Fibroblast of skin of abdomen (primary cell): ENCODE data around the gene CDK18.

Experiments used
- DNase-seq: peaks from one replicate; pipeline ENCODE4 v3.0.0-alpha.2; 2013

Gene CDK18

GRCh38 chr1:205505791-205506190, 1.3 kb downstream of the CDK18 start:
- DNase-seq, result peak; percentile 12

GRCh38 chr1:205506409-205507200, 2.1 kb downstream of the CDK18 start:
- DNase-seq, result no peak

GRCh38 chr1:205508227-205508714, 3.8 kb downstream of the CDK18 start:
- DNase-seq, result no peak

- no peak for DNase-seq
Measured at GRCh38 chr1:205510308-205510950, 6.0 kb downstream of the CDK18 start.

GRCh38 chr1:205510951-205511330, 6.5 kb downstream of the CDK18 start:
- DNase-seq, result no peak

GRCh38 chr1:205512059-205513045, 7.9 kb downstream of the CDK18 start:
- DNase-seq, result no peak

GRCh38 chr1:205513774-205514173, 9.3 kb downstream of the CDK18 start:
- no peak for DNase-seq

- DNase-seq, result no peak
Measured at GRCh38 chr1:205514211-205515142, 10.0 kb downstream of the CDK18 start.

GRCh38 chr1:205515781-205516253, 11.3 kb downstream of the CDK18 start:
- DNase-seq, result no peak

- no peak for DNase-seq
Measured at GRCh38 chr1:205516362-205516761, 11.9 kb downstream of the CDK18 start.

- DNase-seq, result no peak
Measured at GRCh38 chr1:205517288-205517687, 12.8 kb downstream of the CDK18 start.

- no peak for DNase-seq
Measured at GRCh38 chr1:205517763-205518162, 13.3 kb downstream of the CDK18 start.

- no peak for DNase-seq
Measured at GRCh38 chr1:205518661-205519540, 14.4 kb downstream of the CDK18 start.

- no peak for DNase-seq
Measured at GRCh38 chr1:205519541-205520131, 15.2 kb downstream of the CDK18 start.

GRCh38 chr1:205520709-205521108, 16.2 kb downstream of the CDK18 start:
- DNase-seq, result no peak

- DNase-seq, result no peak
Measured at GRCh38 chr1:205521686-205522085, 17.2 kb downstream of the CDK18 start.

GRCh38 chr1:205522692-205523091, 18.2 kb downstream of the CDK18 start:
- no peak for DNase-seq

- no peak for DNase-seq
Measured at GRCh38 chr1:205523261-205523890, 18.9 kb downstream of the CDK18 start.
